H1 (cell line): ENCODE measurements around the gene RNF146. TPM values are rescaled to one million over a fixed set of nuclear protein-coding genes. Genes with fewer than 3 reads are reported as not detected.

Experiments
- CTCF ChIA-PET: fragments of 300-600 bp; sonication (Branson Sonifier 250); formaldehyde crosslinking; loops from one replicate; lab custom pipeline; 2021; ENCODE audit not compliant: partially characterized antibody; lab: Charles Lee
- POLR2A ChIA-PET: fragments of 300-600 bp; sonication (Branson Sonifier 250); formaldehyde crosslinking; loops from one replicate; lab custom pipeline; 2021; ENCODE audit warnings: inconsistent platforms; ENCODE audit not compliant: partially characterized antibody; lab: Charles Lee
- DNase-seq, 2 experiments: peaks; one replicate each; pipeline versions ENCODE4 v3.0.0 to v3.0.0-alpha.2; 2010 to 2022; ENCODE audit warnings: low spot score in 2 of 2, low read depth in 1 of 2, mixed read lengths in 1 of 2
- FAIRE-seq: peaks from 2 replicates; lab custom pipeline; 2011; peaks lifted over from hg19 to GRCh38; lab: Jason Lieb, UNC
- H2AFZ ChIP-seq: 2 replicates; pipeline ENCODE4 v1.8.1; 2012; ENCODE audit warnings: low read length, inconsistent platforms
- H2AK5ac ChIP-seq: 2 replicates; pipeline ENCODE4 v1.6.1; 2013; ENCODE audit warnings: low read depth, low read length
- H2BK120ac ChIP-seq: replicated peaks from 2 replicates; pipeline ENCODE3; 2013; ENCODE audit warnings: low read depth, low read length, inconsistent platforms
- H2BK12ac ChIP-seq: 2 replicates; pipeline ENCODE4 v1.6.1; 2013; ENCODE audit warnings: low read depth, low read length
- H2BK15ac ChIP-seq: 2 replicates; pipeline ENCODE4 v1.6.1; 2013; ENCODE audit warnings: low read length
- H2BK20ac ChIP-seq: 2 replicates; pipeline ENCODE4 v1.6.1; 2013; ENCODE audit warnings: low read length
- H2BK5ac ChIP-seq: 2 replicates; pipeline ENCODE4 v1.6.1; 2013; ENCODE audit warnings: low read depth, low read length
- H3K14ac ChIP-seq: 2 replicates; pipeline ENCODE4 v1.6.1; 2013; ENCODE audit warnings: inconsistent platforms; ENCODE audit not compliant: insufficient read length
- H3K18ac ChIP-seq: 2 replicates; pipeline ENCODE4 v1.6.1; 2013; ENCODE audit warnings: low read length; ENCODE audit errors: extremely low read depth
- H3K23ac ChIP-seq: 2 replicates; pipeline ENCODE4 v1.6.1; 2013; ENCODE audit warnings: inconsistent platforms; ENCODE audit not compliant: insufficient read length
- H3K23me2 ChIP-seq: 2 replicates; pipeline ENCODE4 v1.6.1; 2013; ENCODE audit warnings: low read depth, low read length
- H3K27ac ChIP-seq: 2 replicates; pipeline ENCODE4 v1.6.1; 2011; ENCODE audit warnings: low read depth, low read length, inconsistent platforms
- H3K27me3 ChIP-seq, 4 experiments: replicated peaks in 1 of 4; 1 replicate in 1 of 4; 2 replicates in 3 of 4; pipeline versions ENCODE4 v1.6.1 to v1.8.1; 2011 to 2013; ENCODE audit warnings: low read length in 3 of 4, mild to moderate bottlenecking in 3 of 4, inconsistent platforms in 2 of 4, mixed read lengths in 2 of 4, moderate library complexity in 1 of 4; ENCODE audit not compliant: control insufficient read depth in 3 of 4, insufficient read depth in 3 of 4; ENCODE audit errors: extremely low read depth in 1 of 4
- H3K36me3 ChIP-seq, 4 experiments: 2 replicates each; pipeline versions ENCODE4 v1.6.1 to v1.8.1; 2011 to 2013; ENCODE audit warnings: mild to moderate bottlenecking in 4 of 4, low read length in 3 of 4, moderate library complexity in 2 of 4, control low read depth in 1 of 4, inconsistent platforms in 1 of 4; ENCODE audit not compliant: insufficient read depth in 4 of 4, control insufficient read depth in 2 of 4
- H3K4ac ChIP-seq: replicated peaks from 2 replicates; pipeline ENCODE3; 2013; ENCODE audit warnings: low read length, low read depth, mixed read lengths, inconsistent platforms; ENCODE audit not compliant: insufficient read length
- H3K4me1 ChIP-seq, 4 experiments: replicated peaks in 1 of 4; 1 replicate in 1 of 4; 2 replicates in 3 of 4; pipeline versions ENCODE4 v1.6.1 to v1.8.1; 2011 to 2013; ENCODE audit warnings: low read length in 3 of 4, inconsistent platforms in 2 of 4, mixed read lengths in 1 of 4; ENCODE audit not compliant: insufficient read depth in 4 of 4, control insufficient read depth in 3 of 4
- H3K4me2 ChIP-seq, 2 experiments: 2 replicates each; pipeline versions ENCODE4 v1.6.1 to v1.8.1; 2011 to 2013; ENCODE audit warnings: low read depth in 2 of 2, low read length in 2 of 2, control low read depth in 1 of 2, inconsistent platforms in 1 of 2, mild to moderate bottlenecking in 1 of 2; ENCODE audit not compliant: insufficient read depth in 1 of 2
- H3K4me3 ChIP-seq, 4 experiments: fragments of 200-600, 300-600 bp in 1 of 4; sonication (generic), shearing (Covaris generic), sonication (Bioruptor Twin) in 1 of 4; 2 replicates each; pipeline versions ENCODE4 v1.5.1 to v1.8.1; 2011 to 2016; ENCODE audit warnings: low read length in 4 of 4, low read depth in 3 of 4, control low read depth in 2 of 4, inconsistent platforms in 2 of 4, mild to moderate bottlenecking in 2 of 4, mixed read lengths in 1 of 4, moderate library complexity in 1 of 4; ENCODE audit not compliant: insufficient read depth in 2 of 4; ENCODE audit errors: extremely low read depth in 1 of 4
- H3K56ac ChIP-seq: replicated peaks from 2 replicates; pipeline ENCODE3; 2013; ENCODE audit warnings: low read depth, mild to moderate bottlenecking, mixed read lengths, low read length, inconsistent platforms; ENCODE audit not compliant: insufficient read length
- H3K79me1 ChIP-seq: 2 replicates; pipeline ENCODE4 v1.6.1; 2013; ENCODE audit warnings: low read depth, low read length, control low read depth
- H3K79me2 ChIP-seq, 2 experiments: 2 replicates each; pipeline versions ENCODE4 v1.6.1 to v1.8.1; 2012 to 2013; ENCODE audit warnings: low read length in 2 of 2, mild to moderate bottlenecking in 2 of 2, inconsistent platforms in 1 of 2; ENCODE audit not compliant: insufficient read depth in 2 of 2, control insufficient read depth in 1 of 2
- H3K9ac ChIP-seq, 4 experiments: replicated peaks in 1 of 4; 1 replicate in 1 of 4; 2 replicates in 3 of 4; pipeline versions ENCODE4 v1.6.1 to v1.8.1; 2011 to 2013; ENCODE audit warnings: low read depth in 3 of 4, low read length in 3 of 4, control low read depth in 2 of 4, mild to moderate bottlenecking in 2 of 4, moderate library complexity in 2 of 4, inconsistent platforms in 1 of 4; ENCODE audit errors: extremely low read depth in 1 of 4
- H3K9me3 ChIP-seq, 2 experiments: 2 replicates each; pipeline versions ENCODE4 v1.6.1 to v1.8.1; 2012 to 2013; ENCODE audit warnings: mild to moderate bottlenecking in 2 of 2, moderate library complexity in 2 of 2, control low read depth in 1 of 2, inconsistent platforms in 1 of 2, low read depth in 1 of 2, low read length in 1 of 2, mixed read lengths in 1 of 2; ENCODE audit not compliant: insufficient read depth in 2 of 2
- H4K20me1 ChIP-seq, 2 experiments: replicated peaks in 1 of 2; 2 replicates each; pipeline versions ENCODE3 to v1.8.1; 2011 to 2013; ENCODE audit warnings: inconsistent platforms in 2 of 2, low read length in 2 of 2, mild to moderate bottlenecking in 1 of 2; ENCODE audit not compliant: insufficient read depth in 2 of 2, control insufficient read depth in 1 of 2
- H4K5ac ChIP-seq: 2 replicates; pipeline ENCODE4 v1.6.1; 2013; ENCODE audit warnings: low read length, low read depth, mixed read lengths, inconsistent platforms; ENCODE audit not compliant: insufficient read length
- H4K8ac ChIP-seq: 2 replicates; pipeline ENCODE4 v1.8.0; 2013; ENCODE audit warnings: mild to moderate bottlenecking, moderate library complexity, low read length, inconsistent platforms; ENCODE audit not compliant: insufficient read depth; ENCODE audit errors: extremely low read depth
- H4K91ac ChIP-seq: replicated peaks from 2 replicates; pipeline ENCODE3; 2013; ENCODE audit warnings: low read length, mixed read lengths, inconsistent platforms; ENCODE audit not compliant: insufficient read length
- RXRA ChIP-seq: IDR thresholded peaks from 2 replicates; pipeline ENCODE4 v1.6.1; 2011; ENCODE audit warnings: low read depth, mild to moderate bottlenecking, low read length, moderate library complexity; ENCODE audit not compliant: insufficient read depth
- WGBS, 2 experiments: shearing (Covaris generic) in 1 of 2; methylation state at CpG; one replicate each; pipeline versions ENCODE4 v1.1.6 to v1.1.7; 2013 to 2015; ENCODE audit warnings: low lambda C conversion rate in 2 of 2, mixed read lengths in 2 of 2, inconsistent platforms in 1 of 2, low coverage in 1 of 2, missing lambda C conversion rate in 1 of 2; ENCODE audit not compliant: insufficient replicate concordance in 2 of 2, insufficient coverage in 1 of 2, insufficient read length in 1 of 2; ENCODE audit errors: extremely low coverage in 1 of 2, missing lambda C conversion rate in 1 of 2; 5-methylcytosine and 5-hydroxymethylcytosine counted together
- polyA plus RNA-seq, 7 experiments: library from polyadenylated mRNA; depleted of rRNA in 3 of 7; stranded (reverse) in 5 of 7; unstranded in 2 of 7; fragments of >200 nt in 5 of 7; fragments of 200-250 nt in 2 of 7; gene quantifications; 1 replicate in 5 of 7; 2 replicates in 1 of 7; 4 replicates in 1 of 7; pipeline versions ENCODE4 v1.2.1 to v1.2.3, GENCODE V29; 2011 to 2013; ENCODE audit warnings: missing spikeins in 2 of 7, mixed read lengths in 2 of 7
- total RNA-seq: library from RNA; stranded (reverse); fragmentation: NEBNext Ultra II Directional; extraction: Animal tissue kit (Norgen Biotek cat#: 25700); gene quantifications from 2 replicates; pipeline ENCODE4 v1.2.1, GENCODE V29; 2021

RNF146 gene
- total and polyA plus RNA-seq, 2 of the 8 experiments (the other 6 are each of a cell fraction or from before 2014, with no cell fraction given): 16.1 to 30.8 TPM

DNA sequence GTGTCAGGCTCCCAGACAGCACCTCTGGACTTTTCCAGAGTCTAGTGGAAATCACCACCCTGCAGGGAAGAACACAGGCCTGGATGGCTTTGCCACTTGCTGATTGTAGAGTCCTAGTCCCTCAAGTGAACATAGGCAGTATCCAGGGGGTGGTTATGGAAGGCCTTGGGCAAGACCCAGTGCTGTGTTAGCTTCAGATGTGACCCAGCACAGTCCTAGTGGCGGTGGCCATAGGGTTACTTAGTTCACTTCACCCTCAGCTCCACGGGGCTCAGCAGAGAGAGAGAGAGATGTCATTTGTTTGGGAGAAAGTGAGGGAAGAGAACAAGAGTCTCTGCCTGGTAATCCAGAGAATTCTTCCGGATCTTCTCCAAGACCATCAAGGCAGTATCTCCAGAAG is 37.3 kb downstream of the RNF146 start:
- DNase-seq: no peak
- Histone ChIP-seq H3K18ac (no peak overlapping the region), H3K4ac (no peak overlapping the region), H3K4me3 (no peak overlapping the region), H3K9me3 (no peaks in the 10 kb centered on the region), H2BK12ac (no peak overlapping the region), H3K23ac (no peak overlapping the region), H4K20me1 (peaks cover 0 to 3% of the 10 kb centered on the region in 2 experiments), H4K8ac (no peak overlapping the region), H3K27me3 (no peaks in the 10 kb centered on the region), H2BK5ac (no peak overlapping the region), H3K27ac (no peak overlapping the region), H4K91ac (no peak overlapping the region), H2BK120ac (no peak overlapping the region), H3K36me3 (no peaks in the 10 kb centered on the region; a peak in 1 of 8 replicates), H2BK15ac (no peak overlapping the region), H2AFZ (no peak overlapping the region), H3K56ac (no peak overlapping the region), H4K5ac (no peak overlapping the region), H2BK20ac (no peak overlapping the region), H3K4me1 (peaks cover 0 to 4% (median 1%) of the 10 kb centered on the region in 4 experiments; a peak in 3 of 7 replicates), H3K9ac (no peak overlapping the region), H2AK5ac (no peak overlapping the region), H3K79me1 (no peaks in the 10 kb centered on the region), H3K79me2 (peaks cover 0 to 14% of the 10 kb centered on the region in 2 experiments; a peak in 2 of 4 replicates), H3K14ac (no peak overlapping the region), H3K4me2 (no peak overlapping the region), H3K23me2 (no peaks in the 10 kb centered on the region)
- no peak for FAIRE-seq
- POLR2A ChIA-PET: interaction anchor here (1.2 kb wide), 2 partner anchors 13 to 37 kb away, joined by 3 read pairs; partner anchors contain the start of gene RNF146
- TF ChIP-seq RXRA: no peak
- 89% methylated on average over 3 of the region's 3 CpGs; no CpG with 5 or more reads in 1 of the 2 experiments for WGBS, 2 experiments
- CTCF ChIA-PET: interaction anchor here (0.6 to 3.5 kb wide), 35 partner anchors 9 to 261 kb away, joined by 3 to 25 read pairs (median 4); partner anchors contain the start of gene KIAA0408
